G401.6 (cell line): Measurements from ENCODE around the gene HIRA.
"Not testable (repeated sequence)": the region's sequence is repeated elsewhere in the genome, so short reads cannot be mapped to it uniquely, and the experiment has no call there.

Source experiments
- FAIRE-seq: peaks from 2 replicates; lab custom pipeline; 2012; peaks lifted over from hg19 to GRCh38; lab: Jason Lieb, UNC

HIRA gene

DNA sequence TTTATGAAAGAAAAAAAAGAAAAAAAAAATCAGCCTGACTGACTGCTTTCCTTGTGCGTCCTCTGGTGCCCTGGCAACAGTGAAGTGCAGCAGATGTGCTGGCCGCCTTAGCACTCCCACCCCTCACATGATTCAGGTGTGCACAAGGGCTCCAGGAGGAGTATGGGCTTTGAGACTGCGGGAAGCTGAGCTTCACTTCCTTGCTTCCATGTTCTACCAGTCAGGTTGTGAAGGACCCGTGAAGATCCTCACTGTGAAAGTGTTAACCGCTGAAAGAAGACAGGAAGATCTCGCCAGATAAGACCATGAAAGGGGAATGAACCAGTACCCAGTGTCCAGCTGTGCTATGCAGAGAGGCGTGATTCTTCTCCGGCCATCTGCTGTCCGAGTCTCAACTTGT, 48.2 kb downstream of the HIRA start:
- FAIRE-seq = no peak

DNA sequence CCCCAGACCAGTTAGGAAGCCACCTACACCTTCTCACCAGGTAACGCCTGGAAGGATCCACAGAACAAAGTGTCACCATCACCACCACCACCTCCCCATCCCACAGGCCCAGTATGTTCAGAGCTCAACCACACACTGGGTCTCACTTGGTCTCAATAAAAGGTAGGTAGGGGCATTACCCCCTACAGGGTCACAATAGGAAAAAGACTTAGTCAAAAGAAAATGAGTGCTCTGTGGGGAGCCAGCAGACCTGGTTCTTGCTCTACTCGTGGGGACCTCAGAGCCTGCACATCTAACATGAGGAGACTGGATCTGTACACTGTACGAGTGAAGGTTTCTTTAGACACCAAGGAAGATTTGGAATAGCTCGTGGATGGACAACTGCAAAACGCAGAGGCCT, 49.3 kb downstream of the HIRA start:
- no peak for FAIRE-seq

DNA sequence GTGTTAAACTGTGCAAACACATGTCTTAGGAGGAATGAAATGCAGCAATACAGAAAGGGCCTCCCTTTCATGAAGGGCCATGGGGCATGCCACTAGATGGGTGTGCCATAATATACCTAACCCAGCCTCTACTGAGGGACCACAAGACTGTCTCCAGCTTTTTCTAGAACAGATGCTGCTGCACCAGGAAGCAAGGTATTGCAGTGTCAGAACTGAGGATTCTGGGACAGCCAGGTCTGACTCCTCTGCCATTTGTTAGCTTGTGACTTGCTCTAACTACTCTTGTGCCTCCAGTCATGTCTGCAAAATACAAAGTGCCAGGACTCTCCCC, 53.2 kb downstream of the HIRA start:
- no peak for FAIRE-seq

DNA sequence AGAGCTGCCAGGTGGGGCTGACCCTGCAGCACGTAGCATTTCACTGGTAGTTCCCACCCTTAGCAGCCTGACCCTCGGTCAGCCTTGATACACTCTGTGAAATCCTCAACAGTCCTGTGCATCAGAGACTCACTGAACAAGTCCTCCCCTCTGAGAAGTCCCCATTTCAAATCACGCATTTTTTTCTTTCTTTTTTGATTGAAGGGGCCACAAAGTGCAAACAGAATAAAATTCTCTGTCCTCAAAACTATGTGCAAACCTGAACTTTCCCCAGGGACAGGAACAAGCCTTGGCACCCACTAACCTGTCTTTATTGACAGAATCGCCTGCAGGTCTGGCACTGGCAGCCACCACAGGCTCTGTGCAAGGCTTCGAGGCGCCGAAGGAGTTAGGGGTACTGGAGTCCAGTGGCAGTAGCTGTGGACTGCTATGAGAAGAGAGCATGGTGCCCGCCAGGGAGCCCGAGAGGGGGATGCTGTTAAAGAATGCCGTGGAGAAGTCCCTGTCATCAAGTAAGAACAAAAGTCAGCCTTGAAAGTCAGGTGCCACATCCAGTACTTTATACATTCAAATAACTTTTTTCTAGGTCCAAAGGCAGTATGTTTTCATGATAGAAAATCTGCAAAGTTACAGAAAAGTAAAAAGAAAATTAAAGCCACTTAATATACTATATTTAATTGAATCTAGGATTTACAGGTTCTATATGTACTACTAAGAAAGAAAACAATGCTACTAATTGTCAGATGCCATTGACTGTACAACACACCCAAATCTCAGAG, 53.8 kb downstream of the HIRA start:
- FAIRE-seq = no peak

DNA sequence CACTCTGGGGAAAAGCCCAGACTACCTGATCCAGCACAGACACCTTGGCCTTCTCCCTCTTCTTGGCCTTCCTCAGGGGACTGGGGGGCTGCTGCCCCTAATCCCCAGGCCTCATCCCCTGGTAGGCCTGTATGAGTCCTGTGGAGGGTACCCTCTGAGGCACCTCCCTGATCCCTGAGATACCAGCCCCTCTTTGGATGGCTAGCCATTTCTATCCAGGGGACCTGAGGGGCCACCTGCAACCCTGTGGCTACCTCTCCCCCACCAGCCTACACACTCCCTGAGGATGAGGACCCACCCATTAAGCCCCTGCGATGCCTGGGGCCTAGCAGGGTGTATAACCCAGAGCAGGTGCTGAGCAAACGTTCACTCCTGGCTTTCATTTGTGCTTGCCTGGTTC, 54.6 kb downstream of the HIRA start:
- FAIRE-seq = no peak

DNA sequence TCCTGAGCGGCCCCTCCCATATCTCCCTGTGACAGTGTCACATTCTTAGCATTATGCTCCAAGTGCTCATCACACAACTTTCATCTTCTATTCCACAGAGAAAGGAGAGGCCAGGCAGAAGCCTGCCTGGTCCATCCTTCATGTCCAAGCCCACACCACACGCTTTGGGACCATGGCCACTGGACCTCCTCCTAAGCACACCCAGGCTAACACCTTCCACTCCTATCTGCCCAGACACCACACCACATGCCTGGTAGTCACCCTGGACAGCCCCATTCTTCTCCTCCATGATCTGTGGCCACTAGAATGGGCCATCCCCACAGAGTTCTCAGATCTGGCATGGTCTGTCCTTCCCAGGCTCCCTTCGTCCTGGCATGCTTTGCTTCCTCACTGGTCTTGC, 55.3 kb downstream of the HIRA start:
- FAIRE-seq = no peak

DNA sequence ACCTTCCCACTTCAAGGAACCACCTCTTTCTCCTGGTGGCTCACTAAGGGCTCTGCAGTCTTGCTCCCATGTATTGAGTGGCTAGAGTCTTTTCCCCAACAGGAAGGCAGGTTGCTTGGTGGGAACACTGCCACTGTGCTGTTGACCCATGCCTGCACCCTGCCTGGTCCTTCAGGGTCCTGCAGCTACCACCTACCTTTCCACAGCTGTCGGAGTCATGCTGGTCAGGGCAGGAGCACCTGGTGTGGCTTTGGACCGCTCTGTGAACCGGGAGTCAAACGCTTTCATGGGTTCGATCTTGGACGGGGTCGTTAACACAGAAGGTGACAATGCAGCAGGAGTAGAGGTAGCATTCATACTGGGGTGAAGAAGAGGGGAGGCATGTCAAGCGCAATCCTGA, 56.1 kb downstream of the HIRA start:
- FAIRE-seq = no peak

DNA sequence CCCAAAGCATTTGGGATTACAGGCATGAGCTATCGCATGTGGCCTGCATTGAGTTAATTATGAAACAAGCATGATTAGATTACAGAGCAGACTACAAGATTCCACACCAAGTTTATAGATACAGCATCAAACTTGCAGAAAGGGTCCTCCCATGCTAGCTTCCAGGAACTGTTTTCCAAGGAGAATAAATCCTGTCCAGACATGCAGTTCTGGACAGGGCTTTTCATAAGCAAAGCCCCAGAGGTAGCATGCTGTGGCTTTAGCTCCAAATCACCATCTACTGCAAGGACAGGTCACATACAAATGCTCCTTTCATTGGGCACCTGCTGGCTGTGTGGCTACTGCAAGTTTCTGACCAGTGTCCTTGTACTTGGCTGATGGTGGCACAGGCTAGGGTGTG, 57.1 kb downstream of the HIRA start:
- no peak for FAIRE-seq

DNA sequence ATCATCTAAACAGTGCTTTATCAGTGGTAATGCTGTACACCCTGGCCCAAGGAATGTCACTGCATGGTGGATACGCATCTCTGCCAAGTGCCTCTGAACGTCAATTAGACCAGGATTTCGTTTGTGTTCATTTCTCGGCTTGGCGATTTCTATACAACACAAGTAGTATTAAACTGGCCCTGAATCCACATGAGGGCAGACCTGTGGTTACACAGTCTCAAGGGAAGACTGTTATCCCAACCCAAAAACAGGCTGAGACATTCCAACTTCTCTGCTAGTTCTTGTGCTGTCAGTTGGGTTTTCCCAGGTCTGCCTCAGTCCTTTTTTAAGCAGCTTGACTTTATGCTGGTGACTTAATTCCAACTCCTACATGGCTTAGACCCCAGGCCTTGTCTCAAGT, 58.1 kb downstream of the HIRA start:
- FAIRE-seq = no peak

DNA sequence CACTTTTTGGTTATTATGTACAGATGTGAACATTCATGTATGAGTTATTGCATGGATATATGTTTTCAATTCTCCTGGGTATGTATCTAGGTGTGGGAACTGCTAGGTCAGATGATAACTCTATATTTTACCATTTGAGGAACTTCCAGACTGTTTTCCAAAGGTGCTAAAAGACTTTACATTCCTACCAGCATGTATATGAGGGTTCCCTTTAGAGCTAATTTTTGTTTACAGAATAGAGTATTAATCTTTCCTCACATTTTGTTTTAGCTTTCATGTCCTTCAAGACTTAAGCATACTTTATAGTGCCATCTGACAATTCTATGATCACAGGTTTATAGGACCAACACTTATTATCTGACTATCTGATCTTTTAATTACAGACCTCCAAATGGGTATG, 59.6 kb downstream of the HIRA start:
- no peak for FAIRE-seq

DNA sequence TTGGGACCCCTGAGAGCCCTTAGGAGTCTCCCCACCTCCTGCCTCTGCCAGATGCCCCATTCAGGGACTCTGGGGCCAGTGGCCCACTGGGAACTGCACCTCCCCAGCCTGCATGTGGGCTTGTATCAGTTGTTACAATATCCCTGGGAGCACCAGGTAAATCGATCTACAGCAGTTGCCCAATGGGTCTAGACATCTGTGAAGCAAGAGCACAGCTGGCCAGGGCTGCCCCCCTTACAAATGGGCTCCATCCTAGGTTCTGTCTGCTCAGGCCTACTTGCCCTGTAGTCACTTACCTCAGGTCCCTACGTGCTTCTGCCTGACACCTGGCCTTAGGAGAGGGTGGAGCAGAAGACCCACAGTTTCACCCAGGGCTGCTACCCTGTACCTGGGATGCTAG, 62.7 kb downstream of the HIRA start:
- FAIRE-seq = no peak

DNA sequence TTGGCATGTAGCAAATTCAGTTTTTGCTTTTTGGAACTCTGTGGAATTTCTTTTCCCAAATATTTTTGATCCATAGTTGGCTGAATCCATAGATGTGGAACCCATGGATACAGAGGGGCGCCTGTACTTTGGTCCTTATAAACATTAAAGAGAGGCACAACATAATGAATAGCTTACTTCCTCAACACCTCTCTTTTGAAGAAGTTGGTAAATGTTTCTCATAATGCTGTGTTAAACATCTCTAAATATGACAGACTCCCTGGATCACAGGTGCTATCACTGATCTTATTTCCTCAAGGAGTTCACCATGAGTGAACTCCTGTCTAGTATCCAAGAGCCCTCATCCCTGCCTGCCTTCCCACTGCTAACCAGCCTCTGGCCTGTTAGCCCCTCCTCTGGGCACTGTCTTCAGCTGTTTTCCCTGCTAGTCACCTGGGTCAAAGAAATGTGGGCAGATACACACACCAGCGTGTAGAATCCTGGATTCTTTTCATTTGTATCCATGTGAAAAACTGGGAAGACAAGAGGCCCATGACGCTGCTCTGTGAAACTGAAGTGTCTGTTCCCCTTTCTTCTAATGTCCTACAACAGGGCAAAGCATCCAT, 63.7 kb downstream of the HIRA start:
- no peak for FAIRE-seq

DNA sequence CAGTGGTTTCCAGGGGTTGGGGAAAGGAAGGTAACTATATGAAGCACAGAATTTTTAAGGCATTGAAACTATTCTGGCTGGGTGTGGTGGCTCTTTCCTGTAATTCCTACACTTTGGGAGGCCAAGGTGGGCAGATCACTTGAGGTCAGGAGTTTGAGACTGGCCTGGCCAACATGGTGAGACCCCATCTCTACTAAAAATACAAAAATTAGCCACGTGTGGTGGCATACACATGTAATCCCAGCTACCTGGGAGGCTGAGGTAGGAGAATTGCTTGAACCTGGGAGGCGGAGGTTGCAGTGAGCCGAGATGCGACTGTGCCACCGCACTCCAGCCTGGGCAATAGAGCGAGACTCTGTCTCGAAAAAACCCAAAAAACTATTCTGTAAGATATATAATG, 68.0 kb downstream of the HIRA start:
- not testable (repeated sequence) for FAIRE-seq

DNA sequence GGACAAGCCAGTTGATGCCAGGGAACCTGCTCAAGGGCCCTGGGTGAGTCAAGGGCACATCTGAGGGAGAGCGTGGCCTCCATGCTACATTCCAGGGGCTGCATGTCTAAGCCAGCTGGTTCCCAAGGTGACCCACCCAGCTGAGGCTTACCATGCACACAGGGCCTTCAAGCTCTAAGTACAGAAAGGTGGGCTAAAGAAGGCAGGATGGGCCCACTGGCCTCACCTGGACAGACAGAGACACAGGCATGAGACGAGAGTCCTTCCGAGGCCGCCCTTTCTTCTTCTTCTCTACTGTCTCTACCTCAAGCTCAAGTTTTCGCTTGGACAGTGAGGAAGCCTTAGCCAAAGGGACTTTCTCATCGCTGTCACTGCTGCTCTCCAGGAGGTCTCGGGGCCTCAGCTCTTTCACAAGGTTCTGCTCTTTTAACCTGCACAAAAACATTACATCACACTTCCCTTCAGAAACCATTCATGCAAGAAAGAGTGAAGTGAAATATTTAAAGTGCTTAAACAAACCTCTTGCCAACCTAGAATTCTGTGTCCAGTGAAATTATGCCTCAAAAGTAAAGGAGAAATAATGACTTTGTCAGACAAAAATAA, 69.9 kb downstream of the HIRA start:
- FAIRE-seq = no peak

DNA sequence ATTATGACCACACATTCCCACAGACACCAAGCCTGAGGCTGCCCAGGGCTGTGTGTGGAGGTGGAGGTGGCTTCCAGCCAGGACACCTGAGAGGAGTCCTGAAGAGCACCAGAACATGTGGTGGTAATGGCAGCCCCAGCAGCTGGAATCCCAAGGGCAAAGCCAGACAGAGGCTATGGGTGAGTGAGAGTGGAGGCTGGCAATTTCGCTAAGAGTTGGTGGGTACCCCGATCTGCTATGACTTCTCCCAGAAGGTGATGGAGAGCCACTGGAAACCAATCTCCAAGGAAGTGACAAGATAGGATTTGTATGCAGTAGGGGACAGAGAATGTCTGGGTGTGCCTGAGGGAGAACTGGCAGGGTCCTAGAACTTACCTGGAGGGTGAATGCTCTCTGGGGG, 70.7 kb downstream of the HIRA start:
- no peak for FAIRE-seq

DNA sequence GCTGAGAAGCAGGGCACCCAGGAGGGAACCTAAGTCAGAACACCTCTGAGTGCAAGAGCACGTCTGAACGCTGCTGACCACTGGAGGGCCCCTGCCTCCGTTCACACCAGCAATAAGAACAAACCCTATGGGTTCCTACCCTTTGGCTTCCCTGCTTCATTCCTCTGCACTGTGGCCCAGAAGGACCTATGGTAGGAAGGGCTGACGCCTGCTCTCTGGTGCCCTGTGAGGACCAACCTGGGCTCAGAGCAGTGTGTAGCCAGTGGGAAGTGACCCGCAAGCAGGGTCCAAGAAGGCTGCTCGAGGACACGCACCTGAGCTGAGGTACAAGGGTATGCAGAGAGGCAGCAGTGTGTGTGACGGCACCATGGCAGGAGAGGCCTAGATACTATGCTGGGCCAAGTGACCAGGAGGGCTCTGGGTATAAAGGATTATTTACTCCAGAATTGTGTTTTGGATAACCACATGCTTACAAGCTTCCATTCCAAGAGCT, 71.2 kb downstream of the HIRA start:
- FAIRE-seq = no peak

DNA sequence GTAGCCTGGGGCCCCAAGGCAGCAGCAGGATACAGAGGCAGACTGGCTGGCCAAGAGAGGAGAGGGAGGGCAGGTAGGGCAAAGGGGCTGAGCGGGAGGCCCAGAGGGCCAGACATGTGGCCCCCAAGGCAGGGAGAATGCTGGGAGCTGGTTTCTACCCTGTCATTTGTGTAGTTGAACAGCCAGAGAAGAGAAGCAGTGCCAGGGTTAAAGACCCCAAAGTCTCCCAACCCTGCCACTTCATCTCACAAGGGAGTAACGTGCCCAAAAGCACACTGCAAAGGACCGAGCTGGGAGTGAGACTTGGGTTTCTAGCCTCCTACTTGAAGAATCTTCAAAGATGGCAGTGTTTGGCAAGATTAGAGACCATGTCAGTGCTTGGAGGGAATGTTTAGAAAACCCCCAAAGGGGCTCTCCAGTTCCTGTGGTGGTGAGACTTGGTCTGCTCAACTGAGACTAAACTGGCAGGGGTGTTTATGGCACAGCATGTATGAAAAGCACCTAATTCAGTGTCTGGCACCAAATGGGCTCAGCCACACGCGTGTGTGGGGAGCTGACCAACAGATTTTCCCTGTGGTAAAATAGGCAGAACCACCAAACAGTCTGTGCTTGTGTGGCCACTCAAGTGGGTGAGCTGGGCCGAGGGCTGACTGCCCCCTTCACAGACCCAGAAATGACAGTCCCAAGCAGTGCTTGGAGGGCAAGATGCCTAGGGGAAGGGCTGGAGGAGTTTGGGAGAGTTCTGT, 71.8 kb downstream of the HIRA start:
- no peak for FAIRE-seq

DNA sequence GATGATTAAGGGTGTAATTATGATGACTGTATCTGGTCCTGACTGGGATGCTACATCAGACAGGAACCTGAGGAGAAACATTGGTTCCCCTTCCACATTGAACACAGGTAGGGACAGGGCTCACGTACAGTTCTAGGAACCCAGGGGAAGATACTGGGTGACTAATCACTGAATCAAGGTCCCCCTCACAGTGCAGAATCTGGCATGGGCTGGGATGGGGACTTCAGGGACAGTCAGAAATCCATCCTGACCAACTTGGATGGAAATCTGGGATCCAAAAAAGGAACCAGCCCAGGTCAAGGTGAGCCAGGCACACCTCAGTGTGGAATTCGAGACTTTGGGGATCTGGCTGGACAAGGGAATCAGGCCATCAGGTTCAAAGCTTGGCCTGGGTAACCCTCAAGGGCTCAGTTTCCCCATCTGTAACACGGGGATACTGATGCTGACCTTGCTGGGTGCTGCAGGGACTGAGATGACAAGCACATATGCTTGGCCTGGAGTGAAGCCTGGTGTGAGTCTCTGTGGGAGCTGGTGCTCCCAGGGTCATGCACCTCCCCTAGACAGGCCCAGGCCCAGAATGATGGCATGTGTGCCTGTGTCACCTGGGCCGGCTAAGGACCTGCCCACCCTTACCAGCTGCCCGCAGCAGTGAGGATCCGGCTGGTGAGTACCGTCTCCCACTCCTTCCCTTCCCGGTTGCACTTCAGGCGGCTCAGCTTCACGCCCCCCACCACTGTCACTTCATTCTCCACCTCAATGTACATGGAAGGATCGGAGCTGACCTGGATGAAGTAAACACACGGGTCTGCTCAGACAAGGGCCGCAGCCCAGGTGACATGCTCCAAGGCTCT, 72.6 kb downstream of the HIRA start:
- FAIRE-seq = no peak

DNA sequence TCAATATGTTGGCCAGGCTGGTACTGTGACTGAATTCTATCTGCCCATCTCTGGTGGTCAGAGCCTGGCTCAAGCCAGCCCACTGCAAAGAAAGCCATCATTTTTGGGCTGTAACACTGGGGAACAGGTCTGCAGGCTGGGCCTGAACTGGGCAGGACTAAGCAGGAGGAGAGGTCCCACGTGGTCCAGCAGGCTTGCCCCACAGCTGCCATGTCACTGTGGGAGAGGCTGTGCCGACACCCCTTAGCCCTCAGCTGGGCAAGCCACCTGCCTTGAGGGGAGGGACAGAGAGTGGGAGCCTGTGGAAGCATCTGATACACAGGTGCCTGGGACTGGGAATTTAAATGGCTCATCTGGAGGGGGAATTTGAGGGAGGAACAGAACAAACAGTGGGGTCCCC, 73.3 kb downstream of the HIRA start:
- no peak for FAIRE-seq

DNA sequence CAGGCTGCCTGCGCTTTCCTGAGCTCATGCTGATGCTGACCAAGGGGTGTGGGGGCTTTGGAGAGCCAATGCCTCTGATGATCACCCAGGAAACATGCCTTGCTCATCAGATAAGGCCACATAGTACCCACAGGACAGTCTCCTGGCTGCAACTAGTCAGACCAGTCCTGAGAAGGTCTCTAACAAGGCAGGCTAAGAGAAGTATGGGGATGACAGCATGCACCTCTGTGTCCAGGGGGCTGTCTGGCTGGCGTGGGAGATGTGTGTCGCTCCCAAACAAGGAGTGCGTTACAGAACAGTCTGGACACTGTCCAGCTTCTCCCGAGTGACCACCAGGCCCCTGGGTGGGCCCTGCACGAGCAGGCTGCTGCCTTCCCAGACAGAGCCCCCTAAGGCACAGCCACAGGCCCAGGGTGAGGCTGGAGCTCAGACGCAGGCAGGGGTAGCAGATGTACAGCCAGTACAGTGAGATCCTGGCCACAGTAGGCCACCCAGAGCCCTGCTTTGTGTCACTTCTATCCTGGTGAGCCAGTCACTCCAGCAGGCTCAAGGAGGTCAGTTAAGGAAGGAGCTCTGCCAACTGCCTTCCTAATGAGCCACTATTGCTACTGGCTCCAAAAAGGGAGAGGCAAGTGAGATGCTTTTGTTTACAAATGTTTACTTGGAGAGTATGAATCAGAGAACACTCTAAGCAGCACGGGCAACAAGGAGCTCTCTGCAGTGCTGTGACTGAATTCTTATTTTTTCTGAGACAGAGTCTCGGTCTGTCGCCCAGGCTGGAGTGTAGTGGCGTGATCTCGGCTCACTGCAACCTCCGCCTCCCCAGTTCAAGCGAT, 74.0 kb downstream of the HIRA start:
- no peak for FAIRE-seq

DNA sequence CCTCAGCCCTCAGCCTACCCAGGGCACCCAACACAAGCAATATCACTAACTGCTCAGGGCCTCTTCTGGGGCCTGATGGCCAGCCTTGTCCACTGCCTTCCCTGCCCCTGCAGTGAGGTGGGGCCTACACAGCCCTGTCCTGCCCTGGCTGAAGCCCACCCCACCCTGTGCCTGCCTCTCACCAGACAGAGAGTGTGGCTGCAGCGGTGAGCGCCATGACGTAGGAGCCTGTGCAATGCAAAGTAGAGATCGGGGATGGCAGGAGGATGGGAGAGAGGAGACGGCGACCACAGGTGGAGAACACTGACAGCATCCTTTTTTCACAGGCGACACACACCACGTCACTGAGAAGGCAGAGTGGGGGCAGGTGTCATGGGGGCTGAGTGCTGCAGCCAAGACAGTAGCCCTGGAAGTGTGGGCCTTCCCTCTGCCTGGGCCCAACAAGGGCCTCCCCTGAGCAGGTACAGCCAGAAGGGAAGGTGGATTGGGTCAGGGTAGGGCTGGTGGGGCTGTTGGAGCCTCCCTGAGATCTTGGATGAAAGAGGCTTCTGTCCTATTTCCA, 74.7 kb downstream of the HIRA start:
- FAIRE-seq = no peak
